Measurements from ENCODE around the gene DOCK1.

Gene DOCK1

DNA sequence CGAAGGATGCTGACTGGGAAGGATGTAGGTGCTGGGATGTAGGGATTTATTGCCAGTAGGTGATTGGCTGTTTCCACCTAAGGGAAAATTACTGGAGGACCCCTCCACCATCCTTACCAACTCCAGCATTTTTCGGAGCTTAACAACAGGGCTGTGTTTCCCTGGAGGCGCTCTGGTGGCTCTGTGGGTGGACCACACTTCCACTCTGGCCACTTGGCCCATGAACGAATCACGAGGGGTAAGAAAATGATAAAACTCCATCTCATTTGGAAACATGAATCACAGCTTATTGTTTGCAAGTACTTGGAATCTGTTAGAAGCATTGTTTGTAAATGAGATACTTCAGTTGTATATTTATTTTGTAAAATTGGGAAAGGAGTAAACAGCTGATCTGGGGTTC, 3.0 kb downstream of the DOCK1 start:
- TF ChIP-seq, protein P1, sequence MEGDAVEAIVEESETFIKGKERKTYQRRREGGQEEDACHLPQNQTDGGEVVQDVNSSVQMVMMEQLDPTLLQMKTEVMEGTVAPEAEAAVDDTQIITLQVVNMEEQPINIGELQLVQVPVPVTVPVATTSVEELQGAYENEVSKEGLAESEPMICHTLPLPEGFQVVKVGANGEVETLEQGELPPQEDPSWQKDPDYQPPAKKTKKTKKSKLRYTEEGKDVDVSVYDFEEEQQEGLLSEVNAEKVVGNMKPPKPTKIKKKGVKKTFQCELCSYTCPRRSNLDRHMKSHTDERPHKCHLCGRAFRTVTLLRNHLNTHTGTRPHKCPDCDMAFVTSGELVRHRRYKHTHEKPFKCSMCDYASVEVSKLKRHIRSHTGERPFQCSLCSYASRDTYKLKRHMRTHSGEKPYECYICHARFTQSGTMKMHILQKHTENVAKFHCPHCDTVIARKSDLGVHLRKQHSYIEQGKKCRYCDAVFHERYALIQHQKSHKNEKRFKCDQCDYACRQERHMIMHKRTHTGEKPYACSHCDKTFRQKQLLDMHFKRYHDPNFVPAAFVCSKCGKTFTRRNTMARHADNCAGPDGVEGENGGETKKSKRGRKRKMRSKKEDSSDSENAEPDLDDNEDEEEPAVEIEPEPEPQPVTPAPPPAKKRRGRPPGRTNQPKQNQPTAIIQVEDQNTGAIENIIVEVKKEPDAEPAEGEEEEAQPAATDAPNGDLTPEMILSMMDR (IDR thresholded peaks at IDR 0.05; ENCODE audit: low read depth, low read length), result no peak
- no peak overlapping the region for H3K4me3 ChIP-seq (replicated peaks in 1 of 2; ENCODE audit: low read depth in 2 of 2, low read length in 2 of 2)
- DNase-seq (ENCODE audit: low read depth in 2 of 2), result peak; percentile 17 to 56

DNA sequence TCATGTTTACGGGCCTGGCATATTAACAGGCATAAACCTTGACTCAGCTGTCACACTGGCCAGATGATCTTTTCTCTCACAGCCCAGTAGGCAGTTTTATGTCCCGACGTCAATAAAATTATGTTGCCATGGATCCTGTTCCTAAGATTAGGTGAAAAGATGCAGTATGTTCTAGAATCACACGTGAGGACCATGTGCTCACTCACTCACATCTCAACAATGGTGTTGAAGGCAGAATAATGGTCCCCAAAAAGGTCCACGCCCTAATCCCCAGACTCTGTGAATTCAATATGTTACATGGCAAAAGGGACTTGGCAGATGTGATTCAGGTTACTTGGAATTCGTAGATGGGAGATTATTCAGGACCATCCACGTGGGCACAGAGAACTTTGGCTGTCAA, 3.5 kb downstream of the DOCK1 start:
- no peak for DNase-seq (ENCODE audit: low read depth in 2 of 2)
- H3K4me3 ChIP-seq (replicated peaks in 1 of 2; ENCODE audit: low read depth in 2 of 2, low read length in 2 of 2), result no peak overlapping the region
- TF ChIP-seq, protein P1 (IDR thresholded peaks at IDR 0.05; ENCODE audit: low read depth, low read length), result no peak

DNA sequence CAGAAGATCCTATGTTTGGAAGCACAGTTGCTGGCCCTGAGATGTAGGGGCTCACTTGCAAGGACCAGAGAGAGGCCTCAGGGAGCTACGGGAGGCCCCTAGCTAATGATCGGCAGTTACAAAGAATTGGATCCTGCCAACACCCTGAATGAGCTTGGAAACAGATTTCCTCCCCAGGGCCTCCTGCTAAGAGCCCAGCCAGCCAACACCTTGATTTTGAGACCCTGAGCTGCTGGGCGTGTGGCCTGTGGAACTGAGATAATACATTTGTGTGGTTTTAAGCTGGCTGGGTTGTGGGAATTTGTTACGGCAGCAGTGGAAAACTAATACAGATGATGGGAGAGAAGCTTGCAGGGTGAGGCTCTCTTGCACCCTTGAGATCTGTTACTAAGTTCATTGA, 3.9 kb downstream of the DOCK1 start:
- no peak for DNase-seq (ENCODE audit: low read depth in 2 of 2)
- no peak overlapping the region for H3K4me3 ChIP-seq (replicated peaks in 1 of 2; ENCODE audit: low read depth in 2 of 2, low read length in 2 of 2)
- TF ChIP-seq, protein P1 (IDR thresholded peaks at IDR 0.05; ENCODE audit: low read depth, low read length), result no peak

DNA sequence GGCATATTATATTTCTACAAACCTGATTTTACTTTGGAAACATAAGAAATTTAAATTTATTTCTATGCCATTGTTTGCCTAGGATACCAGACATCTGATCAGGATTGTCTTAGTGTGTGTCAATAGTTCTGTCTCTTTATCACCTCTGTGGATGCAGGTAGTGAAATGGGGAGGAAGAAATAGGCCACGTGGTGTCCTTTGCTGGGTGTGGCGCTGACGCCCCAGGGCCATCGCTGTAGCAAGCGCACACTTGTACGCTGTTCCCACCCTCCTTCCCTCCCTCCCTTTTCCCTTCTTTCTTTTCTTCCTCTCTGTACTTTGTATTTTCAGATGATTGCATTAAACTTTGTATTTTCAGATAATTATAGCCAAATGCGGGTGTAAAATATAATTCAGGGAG, 5.0 kb downstream of the DOCK1 start:
- TF ChIP-seq, protein P1 (IDR thresholded peaks at IDR 0.05; ENCODE audit: low read depth, low read length), result no peak
- no peak for DNase-seq (ENCODE audit: low read depth in 2 of 2)
- no peak overlapping the region for H3K4me3 ChIP-seq (replicated peaks in 1 of 2; ENCODE audit: low read depth in 2 of 2, low read length in 2 of 2)

DNA sequence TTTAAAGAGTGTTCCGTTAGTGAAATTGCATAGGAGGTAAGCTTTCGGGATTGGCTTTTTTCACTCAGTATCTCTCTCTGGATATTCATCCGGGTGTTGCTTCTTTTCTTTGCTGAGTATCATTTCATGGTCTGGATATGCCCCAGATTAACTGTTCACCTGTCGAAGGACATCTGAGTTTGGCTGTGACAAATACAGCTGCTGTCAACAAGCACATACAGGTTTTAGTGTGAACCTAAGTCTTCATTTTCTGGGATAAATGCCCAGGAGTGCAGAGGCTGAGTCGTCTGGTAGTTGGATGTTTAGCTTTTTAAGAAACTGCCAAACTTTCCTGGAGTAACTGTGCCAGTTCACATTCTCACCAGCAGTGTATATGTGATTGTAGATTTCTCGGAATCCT, 5.6 kb downstream of the DOCK1 start:
- TF ChIP-seq, protein P1 (IDR thresholded peaks at IDR 0.05; ENCODE audit: low read depth, low read length), result no peak
- no peak for DNase-seq (ENCODE audit: low read depth in 2 of 2)
- no peak overlapping the region for H3K4me3 ChIP-seq (replicated peaks in 1 of 2; ENCODE audit: low read depth in 2 of 2, low read length in 2 of 2)

DNA sequence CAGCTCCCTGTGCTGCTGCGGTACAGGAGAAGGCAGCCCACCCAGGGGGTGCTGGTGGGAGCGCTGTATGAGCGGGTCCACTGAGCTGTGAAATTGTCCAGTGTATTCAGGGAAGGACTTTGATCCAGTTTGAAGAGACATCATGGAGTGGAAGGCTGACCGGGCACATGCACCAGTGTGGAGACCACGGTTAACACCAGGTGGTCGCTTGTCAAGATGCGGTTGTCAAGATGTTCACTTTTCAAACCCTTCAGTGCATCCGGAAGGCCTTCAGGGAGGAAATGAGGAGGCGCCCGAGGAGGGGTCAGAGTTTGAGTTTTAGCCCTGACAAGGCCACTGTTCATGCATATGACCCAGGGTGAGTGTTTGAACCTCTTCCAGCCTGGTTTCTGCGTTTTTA, 6.1 kb downstream of the DOCK1 start:
- TF ChIP-seq, protein P1 (IDR thresholded peaks at IDR 0.05; ENCODE audit: low read depth, low read length), result no peak
- no peak overlapping the region for H3K4me3 ChIP-seq (replicated peaks in 1 of 2; ENCODE audit: low read depth in 2 of 2, low read length in 2 of 2)
- no peak for DNase-seq (ENCODE audit: low read depth in 2 of 2)

DNA sequence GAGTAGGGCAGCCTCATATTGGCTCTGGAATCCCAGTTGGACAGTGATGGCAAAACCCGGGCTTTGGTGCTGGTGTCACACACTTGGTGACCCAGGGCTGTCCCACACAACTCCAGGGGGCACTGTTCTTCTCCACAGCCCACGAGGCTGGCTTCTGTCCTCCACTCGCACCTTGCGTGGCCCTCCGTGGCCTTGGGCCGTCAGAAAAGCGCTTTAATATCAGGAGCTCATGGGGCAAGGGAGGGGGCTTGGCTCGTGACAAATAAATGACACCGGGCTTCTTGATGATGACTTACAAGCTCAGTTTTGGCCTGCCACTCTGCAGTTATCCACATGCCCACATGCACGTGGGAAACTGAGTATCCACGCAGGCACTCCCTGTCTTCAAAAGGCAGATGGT, 8.1 kb downstream of the DOCK1 start:
- TF ChIP-seq, protein P1 (IDR thresholded peaks at IDR 0.05; ENCODE audit: low read depth, low read length), result no peak
- no peak overlapping the region for H3K4me3 ChIP-seq (replicated peaks in 1 of 2; ENCODE audit: low read depth in 2 of 2, low read length in 2 of 2)
- DNase-seq (ENCODE audit: low read depth in 2 of 2), result no peak
